Activated B cell treated with CpG ODN at 0.5 μM for 24 hours (primary cell): ENCODE data around the gene SRCIN1. TPM values are rescaled to one million over a fixed set of nuclear protein-coding genes. Genes with fewer than 3 reads are reported as not detected.

Experiments
- ATAC-seq: fragments of 200-7000 bp; cut with Tn5 transposase; one replicate; pipeline ENCODE4 v1.10.0; 2021; ENCODE audit warnings: low read depth, mild to moderate bottlenecking, moderate library complexity
- CTCF ChIA-PET: fragments of 350-600 bp; sonication (Branson Sonifier 250); formaldehyde crosslinking; loops from one replicate; lab custom pipeline; 2021; ENCODE audit warnings: antibody characterized with exemption; lab: Charles Lee
- POLR2A ChIA-PET: fragments of 350-600 bp; sonication (Branson Sonifier 250); formaldehyde crosslinking; loops from one replicate; lab custom pipeline; 2021; ENCODE audit warnings: antibody characterized with exemption; lab: Charles Lee
- DNase-seq: peaks from one replicate; pipeline ENCODE4 v3.0.0; 2022
- H3K27ac Mint-ChIP-seq: one replicate; pipeline ENCODE4 v1.8.0; 2020; ENCODE audit warnings: mixed read lengths
- H3K27me3 Mint-ChIP-seq: one replicate; pipeline ENCODE4 v1.8.0; 2021; ENCODE audit warnings: mixed read lengths
- H3K36me3 Mint-ChIP-seq: one replicate; pipeline ENCODE4 v1.8.0; 2021; ENCODE audit warnings: low read depth, mixed read lengths
- H3K4me1 Mint-ChIP-seq: one replicate; pipeline ENCODE4 v1.8.0; 2021; ENCODE audit warnings: mixed read lengths
- H3K4me3 Mint-ChIP-seq: one replicate; pipeline ENCODE4 v1.8.0; 2020; ENCODE audit warnings: mild to moderate bottlenecking, mixed read lengths
- H3K9me3 Mint-ChIP-seq: one replicate; pipeline ENCODE4 v1.8.0; 2020; ENCODE audit warnings: mixed read lengths
- intact Hi-C: fragments of 100-400 bp; cut with micrococcal nuclease; formaldehyde crosslinking; loops from one replicate; pipeline ENCODE4 v1.15.1; 2024
- total RNA-seq: library from RNA; stranded (reverse); gene quantifications from 2 replicates; pipeline ENCODE4 v1.2.3, GENCODE V29; 2022
- TF ChIP-seq, protein P1 (sequence below): fragments of 200-600 bp; IDR thresholded peaks from one replicate; pipeline ENCODE4 v1.8.0; 2022; ENCODE audit warnings: antibody characterized with exemption, mild to moderate bottlenecking

Gene SRCIN1
- total RNA-seq, 1 donor from 2014 or later, result 0.35 TPM

DNA sequence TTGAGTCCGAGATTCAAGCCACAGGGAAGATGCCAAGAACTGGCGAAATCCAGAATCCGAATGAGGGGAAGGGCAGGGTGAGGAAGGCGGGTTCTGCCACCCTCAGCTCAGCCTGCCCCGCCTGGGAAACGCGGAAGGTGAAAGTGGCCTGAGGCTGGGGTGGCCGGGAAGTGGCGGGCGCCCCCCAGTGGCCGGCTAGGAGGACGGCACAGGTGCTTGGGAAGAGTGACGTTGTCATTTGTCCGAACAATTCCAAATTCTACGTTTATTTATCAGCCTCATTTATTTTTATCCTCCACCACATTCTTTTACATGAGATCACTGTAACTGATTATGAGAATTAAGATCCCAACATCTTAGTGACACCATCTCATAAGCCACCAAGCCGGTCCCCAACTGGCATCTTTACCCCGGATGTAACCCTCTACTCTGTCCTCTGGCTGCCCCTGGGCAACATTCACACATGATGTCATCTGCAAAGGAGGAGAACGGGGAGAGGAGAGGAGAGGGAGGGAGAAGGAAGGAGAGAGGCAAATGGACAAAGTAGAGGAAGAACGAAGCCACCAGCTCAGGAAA, 21.3 kb downstream of the SRCIN1 start:
- DNase-seq (peak; percentile 57), ATAC-seq (peak; percentile 92)
- H3K36me3 Mint-ChIP-seq, result no peaks in the 10 kb centered on the region
- H3K9me3 Mint-ChIP-seq, result no peaks in the 10 kb centered on the region
- H3K27ac Mint-ChIP-seq, result no peak overlapping the region
- intact Hi-C loops, result loop anchor here (1.0 to 10.0 kb wide), 4 partner anchors 26 to 160 kb away; partner anchors contain the start of gene ARHGAP23
- TF ChIP-seq, protein P1, sequence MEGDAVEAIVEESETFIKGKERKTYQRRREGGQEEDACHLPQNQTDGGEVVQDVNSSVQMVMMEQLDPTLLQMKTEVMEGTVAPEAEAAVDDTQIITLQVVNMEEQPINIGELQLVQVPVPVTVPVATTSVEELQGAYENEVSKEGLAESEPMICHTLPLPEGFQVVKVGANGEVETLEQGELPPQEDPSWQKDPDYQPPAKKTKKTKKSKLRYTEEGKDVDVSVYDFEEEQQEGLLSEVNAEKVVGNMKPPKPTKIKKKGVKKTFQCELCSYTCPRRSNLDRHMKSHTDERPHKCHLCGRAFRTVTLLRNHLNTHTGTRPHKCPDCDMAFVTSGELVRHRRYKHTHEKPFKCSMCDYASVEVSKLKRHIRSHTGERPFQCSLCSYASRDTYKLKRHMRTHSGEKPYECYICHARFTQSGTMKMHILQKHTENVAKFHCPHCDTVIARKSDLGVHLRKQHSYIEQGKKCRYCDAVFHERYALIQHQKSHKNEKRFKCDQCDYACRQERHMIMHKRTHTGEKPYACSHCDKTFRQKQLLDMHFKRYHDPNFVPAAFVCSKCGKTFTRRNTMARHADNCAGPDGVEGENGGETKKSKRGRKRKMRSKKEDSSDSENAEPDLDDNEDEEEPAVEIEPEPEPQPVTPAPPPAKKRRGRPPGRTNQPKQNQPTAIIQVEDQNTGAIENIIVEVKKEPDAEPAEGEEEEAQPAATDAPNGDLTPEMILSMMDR, result peak; percentile 94
- peaks cover 7% of the 10 kb centered on the region for H3K4me1 Mint-ChIP-seq
- peaks cover 62% of the 10 kb centered on the region for H3K27me3 Mint-ChIP-seq
- no peak overlapping the region for H3K4me3 Mint-ChIP-seq
- ChIA-PET CTCF (interaction anchor here (1.0 to 5.9 kb wide), 7 partner anchors 12 to 161 kb away, joined by 3 to 72 read pairs (median 3); no protein-coding TSS in a partner anchor), POLR2A (no interaction called here)

DNA sequence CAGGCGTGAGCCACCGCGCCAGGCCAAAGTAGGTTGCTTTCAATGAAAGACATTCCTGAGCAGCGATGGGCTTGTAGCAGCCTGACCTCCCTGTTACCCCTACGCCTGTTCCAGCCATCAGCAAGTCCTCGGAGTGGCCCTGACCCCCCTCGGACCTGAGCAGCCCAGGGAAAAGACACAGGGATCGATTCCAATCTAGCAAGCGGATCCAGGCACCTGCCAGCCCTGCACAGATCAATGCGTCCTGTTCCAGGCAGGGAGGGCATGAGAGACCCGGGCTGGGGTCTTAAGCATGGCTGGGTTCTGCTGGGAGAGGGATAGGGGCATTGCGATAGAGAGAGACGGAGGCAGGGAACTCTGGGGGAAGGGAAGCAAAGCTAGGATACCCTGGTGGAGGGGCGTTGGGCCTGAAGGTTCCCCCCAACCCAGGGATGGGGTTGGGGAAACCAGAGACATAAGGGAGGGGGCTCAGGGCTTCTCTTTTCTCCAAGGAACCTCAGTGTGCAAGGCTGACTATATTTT, 21.9 kb downstream of the SRCIN1 start:
- DNase-seq (no peak), ATAC-seq (no peak)
- Mint-ChIP-seq H3K36me3 (no peaks in the 10 kb centered on the region), H3K9me3 (no peaks in the 10 kb centered on the region), H3K27ac (no peak overlapping the region), H3K4me1 (peaks cover 9% of the 10 kb centered on the region), H3K27me3 (peaks cover 62% of the 10 kb centered on the region), H3K4me3 (no peak overlapping the region)
- intact Hi-C loops, result loop anchor here (1.0 to 10.0 kb wide), 4 partner anchors 26 to 159 kb away; partner anchors contain the start of gene ARHGAP23
- POLR2A ChIA-PET, result interaction anchor here (0.7 kb wide), 1 partner anchor 26 kb away, joined by 6 read pairs; no protein-coding TSS in a partner anchor
- TF ChIP-seq, protein P1, result no peak
- CTCF ChIA-PET, result interaction anchor here (1.1 to 5.9 kb wide), 5 partner anchors 18 to 160 kb away, joined by 3 to 72 read pairs (median 3); no protein-coding TSS in a partner anchor

DNA sequence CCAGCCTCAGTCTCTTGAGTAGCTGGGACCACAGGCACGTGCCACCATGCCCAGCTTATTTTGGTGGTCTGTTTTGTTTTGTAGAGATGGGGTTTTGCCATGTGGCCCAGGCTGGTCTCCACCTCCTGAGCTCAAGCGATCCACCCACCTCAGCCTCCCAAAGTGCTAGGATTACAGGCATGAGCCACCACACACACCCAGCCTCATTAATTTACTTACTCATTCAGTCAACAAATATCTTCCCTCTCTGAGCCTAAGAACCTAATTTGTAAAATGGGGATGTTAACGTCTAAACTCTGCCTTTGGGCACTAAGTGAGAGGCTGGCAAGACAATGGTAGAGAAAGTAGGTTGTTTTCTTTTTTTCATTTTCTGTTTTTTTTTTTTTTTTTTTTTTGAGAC, 22.6 kb downstream of the SRCIN1 start:
- ChIA-PET CTCF (interaction anchor here (1.0 to 5.9 kb wide), 3 partner anchors 15 to 152 kb away, joined by 3 to 72 read pairs (median 3); no protein-coding TSS in a partner anchor), POLR2A (interaction anchor here (0.7 kb wide), 1 partner anchor 25 kb away, joined by 6 read pairs; no protein-coding TSS in a partner anchor)

DNA sequence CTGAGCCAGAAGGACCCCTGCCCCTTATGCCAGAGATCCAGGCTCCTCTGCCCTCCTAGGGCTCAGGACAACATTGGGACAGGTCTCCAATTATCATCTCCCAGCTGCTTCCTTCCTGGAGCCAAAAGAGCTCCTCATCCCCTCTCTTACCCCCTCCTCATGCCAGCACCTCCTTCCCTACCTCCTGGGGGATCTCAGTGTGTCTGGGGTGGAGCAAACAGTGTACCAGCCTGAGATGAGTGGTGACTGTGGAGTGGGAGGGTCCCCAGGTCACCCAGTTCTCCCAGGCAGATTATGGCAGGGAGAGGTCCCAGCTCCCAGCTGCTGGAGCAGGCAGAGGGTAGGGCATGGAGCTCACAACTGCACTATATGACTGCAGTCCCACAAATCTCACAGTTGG, 23.7 kb downstream of the SRCIN1 start:
- Mint-ChIP-seq H3K36me3 (no peaks in the 10 kb centered on the region), H3K27ac (no peak overlapping the region), H3K27me3 (peaks cover 51% of the 10 kb centered on the region), H3K4me1 (peaks cover 14% of the 10 kb centered on the region), H3K9me3 (no peaks in the 10 kb centered on the region), H3K4me3 (no peak overlapping the region)
- ATAC-seq (no peak), DNase-seq (no peak)
- POLR2A ChIA-PET, result interaction anchor here (0.7 kb wide), 1 partner anchor 16 kb away, joined by 3 read pairs; no protein-coding TSS in a partner anchor
- CTCF ChIA-PET, result interaction anchor here (1.0 to 5.9 kb wide), 4 partner anchors 16 to 153 kb away, joined by 3 to 72 read pairs (median 3); no protein-coding TSS in a partner anchor
- TF ChIP-seq, protein P1, result no peak
- intact Hi-C loops, result loop anchor here (10.0 kb wide), 1 partner anchor 157 kb away; the partner anchor contains the start of gene ARHGAP23

More for the DNA sequence above, 22.6 kb downstream of the SRCIN1 start:
- intact Hi-C loops, result loop anchor here (10.0 kb wide), 1 partner anchor 158 kb away; the partner anchor contains the start of gene ARHGAP23
- TF ChIP-seq, protein P1, result no peak
- peaks cover 55% of the 10 kb centered on the region for H3K27me3 Mint-ChIP-seq
- no peak overlapping the region for H3K4me3 Mint-ChIP-seq
- ATAC-seq (no peak), DNase-seq (no peak)
- no peaks in the 10 kb centered on the region for H3K36me3 Mint-ChIP-seq
- H3K4me1 Mint-ChIP-seq, result peaks cover 11% of the 10 kb centered on the region
- no peaks in the 10 kb centered on the region for H3K9me3 Mint-ChIP-seq
- H3K27ac Mint-ChIP-seq, result no peak overlapping the region

DNA sequence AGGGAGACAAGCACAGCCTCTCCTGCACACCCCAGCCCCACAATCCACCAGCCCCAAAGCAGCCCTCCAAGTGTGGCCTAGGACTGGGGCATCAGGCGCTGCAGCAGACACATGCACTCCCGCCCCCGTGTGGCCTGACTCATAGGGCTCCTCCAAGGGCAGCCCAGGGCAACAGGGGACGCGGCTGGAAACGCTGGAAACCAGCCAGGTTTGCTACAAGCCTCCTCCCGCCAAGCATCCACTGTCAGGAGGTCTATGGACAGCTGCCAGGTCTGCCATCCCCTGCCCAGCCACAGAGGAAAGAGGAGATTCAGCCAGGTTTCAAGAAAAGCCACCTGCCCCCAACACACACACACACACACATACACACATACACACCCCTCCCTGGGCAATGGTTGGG, 25.8 kb downstream of the SRCIN1 start:
- CTCF ChIA-PET, result no interaction called here
- DNase-seq (no peak), ATAC-seq (no peak)
- TF ChIP-seq, protein P1, result no peak
- POLR2A ChIA-PET, result no interaction called here
- no peak overlapping the region for H3K4me3 Mint-ChIP-seq
- H3K27ac Mint-ChIP-seq, result no peak overlapping the region
- intact Hi-C loops, result loop anchor here (10.0 kb wide), 1 partner anchor 155 kb away; the partner anchor contains the start of gene ARHGAP23
- H3K36me3 Mint-ChIP-seq, result no peaks in the 10 kb centered on the region
- peaks cover 14% of the 10 kb centered on the region for H3K4me1 Mint-ChIP-seq
- no peaks in the 10 kb centered on the region for H3K9me3 Mint-ChIP-seq
- H3K27me3 Mint-ChIP-seq, result peaks cover 57% of the 10 kb centered on the region
